NCI-H128 (cell line): ENCODE results near the gene AQP2.

Experiments
- DNase-seq: peaks from one replicate; lab custom pipeline; 2025; ENCODE audit not compliant: unreplicated experiment; lab: John Stamatoyannopoulos, UW

AQP2 gene

GRCh38 chr12:49920241-49920914, 30.2 kb upstream of the AQP2 start:
- no peak for DNase-seq

- DNase-seq, result no peak
These were observed 29.6 kb upstream of the AQP2 start for GRCh38 chr12:49920915-49921286.

- DNase-seq, result no peak
These were observed 29.2 kb upstream of the AQP2 start for GRCh38 chr12:49921299-49921698.

GRCh38 chr12:49921936-49922335, 28.6 kb upstream of the AQP2 start:
- no peak for DNase-seq

- DNase-seq, result no peak
These were observed 28.0 kb upstream of the AQP2 start for GRCh38 chr12:49922349-49923034.

- DNase-seq, result no peak
These were observed 27.4 kb upstream of the AQP2 start for GRCh38 chr12:49923035-49923644.

- DNase-seq, result no peak
These were observed 26.5 kb upstream of the AQP2 start for GRCh38 chr12:49923880-49924556.

- DNase-seq, result no peak
These were observed 25.8 kb upstream of the AQP2 start for GRCh38 chr12:49924628-49925246.

GRCh38 chr12:49925433-49926204, 24.9 kb upstream of the AQP2 start:
- no peak for DNase-seq

- no peak for DNase-seq
These were observed 22.1 kb upstream of the AQP2 start for GRCh38 chr12:49928471-49928870.

GRCh38 chr12:49929581-49929980, 21.0 kb upstream of the AQP2 start:
- DNase-seq, result no peak

GRCh38 chr12:49930515-49931288, 19.8 kb upstream of the AQP2 start:
- DNase-seq, result no peak

- no peak for DNase-seq
These were observed 18.5 kb upstream of the AQP2 start for GRCh38 chr12:49932023-49932422.

- DNase-seq, result no peak
These were observed 17.9 kb upstream of the AQP2 start for GRCh38 chr12:49932533-49933130.

- no peak for DNase-seq
These were observed 16.7 kb upstream of the AQP2 start for GRCh38 chr12:49933796-49934195.

GRCh38 chr12:49934505-49934904, 16.0 kb upstream of the AQP2 start:
- no peak for DNase-seq

GRCh38 chr12:49936925-49937324, 13.6 kb upstream of the AQP2 start:
- DNase-seq, result no peak

- DNase-seq, result no peak
These were observed 12.8 kb upstream of the AQP2 start for GRCh38 chr12:49937639-49938300.

GRCh38 chr12:49939307-49939706, 11.2 kb upstream of the AQP2 start:
- no peak for DNase-seq
